Ishikawa (cell line): ENCODE results near the gene SPANXB1.
"Not testable (repeated sequence)": the region's sequence is repeated elsewhere in the genome, so short reads cannot be mapped to it uniquely, and the experiment has no call there.

Source experiments
- CEBPB ChIP-seq: IDR thresholded peaks from 2 replicates; pipeline ENCODE4 v1.6.1; 2012
- CREB1 ChIP-seq: IDR thresholded peaks from 2 replicates; pipeline ENCODE4 v1.6.1; 2012; ENCODE audit warnings: low read depth
- EGR1 ChIP-seq: IDR thresholded peaks from 2 replicates; pipeline ENCODE4 v1.6.1; 2012
- EP300 ChIP-seq: IDR thresholded peaks from 2 replicates; pipeline ENCODE4 v1.6.1; 2012; ENCODE audit warnings: borderline replicate concordance
- FOXM1 ChIP-seq: IDR thresholded peaks from 2 replicates; pipeline ENCODE4 v1.6.1; 2012; ENCODE audit warnings: low read depth, borderline replicate concordance
- MAX ChIP-seq: IDR thresholded peaks from 2 replicates; pipeline ENCODE4 v1.6.1; 2012
- NFIC ChIP-seq: IDR thresholded peaks from 2 replicates; pipeline ENCODE4 v1.6.1; 2012
- RAD21 ChIP-seq: IDR thresholded peaks from 2 replicates; pipeline ENCODE4 v1.6.1; 2012; ENCODE audit warnings: low read depth
- REST ChIP-seq: IDR thresholded peaks from 2 replicates; pipeline ENCODE4 v1.6.1; 2012; ENCODE audit warnings: low read depth, mild to moderate bottlenecking
- TAF1 ChIP-seq: IDR thresholded peaks from 2 replicates; pipeline ENCODE4 v1.6.1; 2012; ENCODE audit warnings: low read depth, mild to moderate bottlenecking
- TCF12 ChIP-seq: IDR thresholded peaks from 2 replicates; pipeline ENCODE4 v1.6.1; 2012; ENCODE audit warnings: low read depth
- TEAD4 ChIP-seq: IDR thresholded peaks from 2 replicates; pipeline ENCODE4 v1.6.1; 2012
- USF1 ChIP-seq: IDR thresholded peaks from 2 replicates; pipeline ENCODE4 v1.6.1; 2012
- YY1 ChIP-seq: IDR thresholded peaks from 2 replicates; pipeline ENCODE4 v1.6.1; 2012; ENCODE audit warnings: low read depth
- ZBTB7A ChIP-seq: IDR thresholded peaks from 2 replicates; pipeline ENCODE4 v1.6.1; 2012; ENCODE audit warnings: low read depth

Gene SPANXB1

GRCh38 chrX:141002568-141002967 lies at the start of gene SPANXB1:
Gene SPANXB1 (plus strand): TSS chrX:141002594. CDS start chrX:141002694, 100 bp downstream.
- TF ChIP-seq REST, YY1, MAX: not testable (repeated sequence)

GRCh38 chrX:140967036-140967435 lies 35.4 kb upstream of the SPANXB1 start:
- no peak for TF ChIP-seq FOXM1
- no peak for TF ChIP-seq ZBTB7A
- TF ChIP-seq CREB1: no peak
- no peak for TF ChIP-seq NFIC
- no peak for TF ChIP-seq CEBPB
- no peak for TF ChIP-seq MAX
- TF ChIP-seq EGR1: no peak
- TF ChIP-seq TAF1: no peak
- no peak for TF ChIP-seq RAD21
- no peak for TF ChIP-seq YY1
- TF ChIP-seq REST: no peak
- no peak for TF ChIP-seq EP300
- no peak for TF ChIP-seq USF1
- no peak for TF ChIP-seq TCF12

GRCh38 chrX:140971099-140971795 lies 31.1 kb upstream of the SPANXB1 start:
- TF ChIP-seq NFIC (no peak), CREB1 (no peak), EP300 (no peak), FOXM1 (no peak), EGR1 (no peak), TAF1 (no peak), REST (no peak), ZBTB7A (no peak), MAX (no peak), USF1 (no peak), RAD21 (no peak), TEAD4 (no peak), CEBPB (no peak), YY1 (no peak)

- no peak for TF ChIP-seq EP300
- TF ChIP-seq TCF12: no peak
- no peak for TF ChIP-seq USF1
- no peak for TF ChIP-seq CEBPB
- TF ChIP-seq FOXM1: no peak
- TF ChIP-seq ZBTB7A: no peak
- TF ChIP-seq EGR1: no peak
- no peak for TF ChIP-seq NFIC
- no peak for TF ChIP-seq REST
- TF ChIP-seq TAF1: no peak
- no peak for TF ChIP-seq TEAD4
- no peak for TF ChIP-seq MAX
Measured at GRCh38 chrX:140975472-140975871, 26.9 kb upstream of the SPANXB1 start.
